Spleen (tissue), 11 donors: ENCODE data around the gene SRSF2. TPM values are rescaled to one million over a fixed set of nuclear protein-coding genes. Genes with fewer than 3 reads are reported as not detected.

Source experiments
- DNase-seq: peaks from one replicate; pipeline ENCODE4 v3.0.0-alpha.2; 2020
- H3K27ac ChIP-seq, 8 donors: fragments of 200-600 bp; sonication (generic) in 7 of 8; 1 replicate in 4 of 8; 2 replicates in 4 of 8; pipeline versions ENCODE4 v1.5.0 to v1.8.0; 2016 to 2021; ENCODE audit warnings: inconsistent platforms in 4 of 8, mild to moderate bottlenecking in 4 of 8, moderate library complexity in 1 of 8
- H3K27me3 ChIP-seq, 7 donors: fragments of 200-600 bp; sonication (generic) in 6 of 7; replicated peaks in 1 of 7; 1 replicate in 4 of 7; 2 replicates in 3 of 7; pipeline versions ENCODE4 v1.5.0 to v1.8.0; 2016 to 2021; ENCODE audit warnings: inconsistent platforms in 3 of 7, mild to moderate bottlenecking in 1 of 7
- H3K36me3 ChIP-seq, 6 donors: fragments of 200-600 bp; sonication (generic) in 5 of 6; 1 replicate in 4 of 6; 2 replicates in 2 of 6; pipeline versions ENCODE4 v1.5.0 to v1.8.0; 2016 to 2021; ENCODE audit warnings: inconsistent platforms in 2 of 6
- H3K4me1 ChIP-seq, 6 donors: fragments of 200-600 bp; sonication (generic) in 5 of 6; 1 replicate in 3 of 6; 2 replicates in 3 of 6; pipeline versions ENCODE4 v1.5.0 to v1.8.0; 2016 to 2021; ENCODE audit warnings: inconsistent platforms in 3 of 6
- H3K4me3 ChIP-seq, 8 donors: fragments of 200-600 bp; sonication (generic) in 7 of 8; 1 replicate in 4 of 8; 2 replicates in 4 of 8; pipeline versions ENCODE4 v1.5.0 to v1.8.0; 2016 to 2021; ENCODE audit warnings: inconsistent platforms in 4 of 8, mild to moderate bottlenecking in 4 of 8, moderate library complexity in 2 of 8
- H3K9me3 ChIP-seq, 8 donors: fragments of 200-600 bp; sonication (generic) in 7 of 8; 1 replicate in 4 of 8; 2 replicates in 4 of 8; pipeline versions ENCODE4 v1.5.0 to v1.8.0; 2016 to 2021; ENCODE audit warnings: inconsistent platforms in 4 of 8
- CTCF ChIP-seq, 11 experiments: fragments of 200-600 bp in 7 of 11; fragments of 450-650 bp in 4 of 11; sonication (generic) in 4 of 11; IDR thresholded peaks in 8 of 11; conservative IDR thresholded peaks in 3 of 11; 1 replicate in 7 of 11; 2 replicates in 4 of 11; pipeline versions ENCODE4 v1.4.0 to v1.8.0; 2016 to 2021; ENCODE audit warnings: antibody characterized with exemption in 11 of 11, inconsistent platforms in 4 of 11, mild to moderate bottlenecking in 1 of 11
- POLR2A ChIP-seq, 3 donors: fragments of 450-650 bp; IDR thresholded peaks; one replicate each; pipeline ENCODE4 v1.5.1; 2017; ENCODE audit warnings: antibody characterized with exemption in 3 of 3, mild to moderate bottlenecking in 1 of 3
- POLR2AphosphoS5 ChIP-seq, 3 donors: sonication (generic); formaldehyde crosslinking; IDR thresholded peaks; one replicate each; pipeline ENCODE4 v1.5.1; 2017; ENCODE audit warnings: antibody characterized with exemption in 3 of 3
- WGBS, 5 donors: extraction: QIAGEN DNeasy Blood & Tissue Kit in 3 of 5; methylation state at CpG; one replicate each; pipeline versions ENCODE4 v1.1.5 to v1.1.7; 2013 to 2018; 5-methylcytosine and 5-hydroxymethylcytosine counted together
- intact Hi-C: fragments of 100-400 bp; cut with DNase I; formaldehyde crosslinking; loops from one replicate; pipeline ENCODE4 v1.15.0; 2023; ENCODE audit warnings: low total_unique reads
- polyA plus RNA-seq, 3 donors: library from polyadenylated mRNA; stranded (reverse); fragments of 200-250 nt; gene quantifications; one replicate each; pipeline ENCODE4 v1.2.1, GENCODE V29; 2013
- total RNA-seq, 7 donors: library from RNA; depleted of rRNA in 3 of 7; stranded (reverse); fragments of >200 nt in 3 of 7; fragmentation: NEBNext Ultra II Directional in 4 of 7; extraction: Animal tissue kit (Norgen Biotek cat#: 25700) in 4 of 7; gene quantifications; one replicate each; pipeline versions ENCODE4 v1.1.0 to v1.2.1, GENCODE V29; 2016 to 2021
- donor health status: healthy with polysubstance abuse.
- donor health status: DM: no; HTN: no; CAD: no; lungs with moderate emphysema.
- donor health status: DM: no; HTN: no; CAD: no.
- donor health status: Bipolar disorder and iron deficiency.
- donor health status: healthy.
- donor health status: DM: no; HTN: no; CAD: no.
- donor health status: DM: yes; HTN: yes; CAD: no.

The SRSF2 gene
- total and polyA plus RNA-seq, 10 donors, result 159 to 239 (median 196) TPM

- Histone ChIP-seq H3K4me3 (no peak overlapping the region), H3K4me1 (peaks cover 20 to 86% (median 51%) of the 10 kb centered on the region in 6 donors), H3K27ac (no peak overlapping the region), H3K9me3 (no peaks in the 10 kb centered on the region), H3K36me3 (peaks cover 5 to 100% (median 92%) of the 10 kb centered on the region in 6 donors), H3K27me3 (no peaks in the 10 kb centered on the region)
- peak; percentile 15 for DNase-seq
- intact Hi-C loops, result no loop called here
- TF ChIP-seq CTCF (IDR thresholded peaks at IDR 0.05 in 8 of 11, conservative IDR thresholded peaks at IDR 0.05 in 3 of 11) (no peak), POLR2A (IDR thresholded peaks at IDR 0.05) (no peak), POLR2AphosphoS5 (IDR thresholded peaks at IDR 0.05) (no peak)
- WGBS, 5 donors, result 91 to 97% (median 94%) methylated on average over 9 of the region's 9 CpGs
Observed at GRCh38 chr17:76720211-76720610, 16.9 kb downstream of the SRSF2 start.

GRCh38 chr17:76718516-76718915 lies 18.6 kb downstream of the SRSF2 start:
- no peaks in the 10 kb centered on the region for H3K27me3 ChIP-seq
- peak overlapping the region in 1 of 8 donors; percentile 89 for H3K27ac ChIP-seq
- H3K4me1 ChIP-seq, result peaks cover 13 to 85% (median 44%) of the 10 kb centered on the region in 6 donors
- intact Hi-C loops, result no loop called here
- no peaks in the 10 kb centered on the region for H3K9me3 ChIP-seq
- peak; percentile 68 for DNase-seq
- peaks cover 5 to 97% (median 82%) of the 10 kb centered on the region in 6 donors for H3K36me3 ChIP-seq
- TF ChIP-seq CTCF (IDR thresholded peaks at IDR 0.05 in 8 of 11, conservative IDR thresholded peaks at IDR 0.05 in 3 of 11) (no peak), POLR2AphosphoS5 (IDR thresholded peaks at IDR 0.05) (peak in 1 of 3 donors; percentile 54)
- no peak overlapping the region for H3K4me3 ChIP-seq
- 90 to 98% (median 93%) methylated on average over 14 to 16 of the region's 16 CpGs for WGBS, 5 donors

GRCh38 chr17:76716839-76717215 lies 20.3 kb downstream of the SRSF2 start:
- Histone ChIP-seq H3K27me3 (no peaks in the 10 kb centered on the region), H3K36me3 (peaks cover 5 to 94% (median 70%) of the 10 kb centered on the region in 6 donors), H3K4me3 (peak overlapping the region in 1 of 8 donors; percentile 56), H3K9me3 (no peaks in the 10 kb centered on the region), H3K27ac (peak overlapping the region in 7 of 8 donors; percentile 72 to 92 (median 87)), H3K4me1 (peaks cover 13 to 84% (median 38%) of the 10 kb centered on the region in 6 donors)
- no peak for TF ChIP-seq POLR2A (IDR thresholded peaks at IDR 0.05)
- TF ChIP-seq CTCF (IDR thresholded peaks at IDR 0.05 in 8 of 11, conservative IDR thresholded peaks at IDR 0.05 in 3 of 11), result no peak
- no peak for TF ChIP-seq POLR2AphosphoS5 (IDR thresholded peaks at IDR 0.05)
- peak; percentile 24 for DNase-seq
- 49 to 83% (median 68%) methylated on average over 6 of the region's 6 CpGs for WGBS, 5 donors
- intact Hi-C loops, result no loop called here

- DNase-seq, result peak; percentile 82
- H3K4me3 ChIP-seq, result peak overlapping the region in 1 of 8 donors; percentile 56
- H3K36me3 ChIP-seq, result peaks cover 5 to 88% (median 65%) of the 10 kb centered on the region in 6 donors
- TF ChIP-seq CTCF (IDR thresholded peaks at IDR 0.05 in 8 of 11, conservative IDR thresholded peaks at IDR 0.05 in 3 of 11), result no peak
- TF ChIP-seq POLR2AphosphoS5 (IDR thresholded peaks at IDR 0.05), result peak in 1 of 3 donors; percentile 86
- H3K27me3 ChIP-seq, result no peaks in the 10 kb centered on the region
- peaks cover 14 to 86% (median 42%) of the 10 kb centered on the region in 6 donors for H3K4me1 ChIP-seq
- H3K27ac ChIP-seq, result peak overlapping the region in 7 of 8 donors; percentile 72 to 92 (median 87)
- 38 to 74% (median 58%) methylated on average over 13 of the region's 13 CpGs for WGBS, 5 donors
- no peaks in the 10 kb centered on the region for H3K9me3 ChIP-seq
- intact Hi-C loops, result no loop called here
Observed at GRCh38 chr17:76716146-76716838, 20.8 kb downstream of the SRSF2 start.
